Esophagus squamous epithelium (tissue), 5 donors: ENCODE data around the gene MRPL54. TPM values are rescaled to one million over a fixed set of nuclear protein-coding genes. Genes with fewer than 3 reads are reported as not detected.

ENCODE experiments used
- DNase-seq: peaks from one replicate; lab custom pipeline; 2025; lab: John Stamatoyannopoulos, UW
- H3K27ac ChIP-seq, 4 donors: fragments of 200-600 bp; sonication (generic); one replicate each; pipeline ENCODE4 v1.5.1; 2016 to 2019; ENCODE audit warnings: mild to moderate bottlenecking in 1 of 4
- H3K27me3 ChIP-seq, 4 donors: fragments of 200-600 bp; sonication (generic); 1 replicate in 3 of 4; 2 replicates in 1 of 4; pipeline versions ENCODE4 v1.5.1 to v1.6.0; 2017 to 2021; ENCODE audit warnings: antibody characterized with exemption in 1 of 4
- H3K36me3 ChIP-seq, 3 donors: fragments of 200-600 bp; sonication (generic); one replicate each; pipeline ENCODE4 v1.5.1; 2016 to 2019
- H3K4me1 ChIP-seq, 3 donors: fragments of 200-600 bp; sonication (generic); one replicate each; pipeline ENCODE4 v1.5.1; 2017 to 2019
- H3K4me3 ChIP-seq, 4 donors: fragments of 200-600 bp; sonication (generic); 1 replicate in 3 of 4; 2 replicates in 1 of 4; pipeline ENCODE4 v1.5.1; 2016 to 2019; ENCODE audit warnings: mild to moderate bottlenecking in 2 of 4, moderate library complexity in 1 of 4
- H3K9me3 ChIP-seq, 3 donors: fragments of 200-600 bp; sonication (generic); one replicate each; pipeline ENCODE4 v1.5.1; 2016 to 2019
- CTCF ChIP-seq, 6 experiments: fragments of 450-650 bp in 4 of 6; fragments of 200-600 bp in 2 of 6; sonication (generic) in 2 of 6; IDR thresholded peaks; one replicate each; pipeline ENCODE4 v1.5.1; 2016 to 2019; ENCODE audit warnings: antibody characterized with exemption in 6 of 6, mild to moderate bottlenecking in 4 of 6, moderate library complexity in 4 of 6
- POLR2A ChIP-seq, 4 donors: fragments of 450-650 bp; IDR thresholded peaks; one replicate each; pipeline ENCODE4 v1.6.1; 2017; ENCODE audit warnings: antibody characterized with exemption in 4 of 4, mild to moderate bottlenecking in 4 of 4, moderate library complexity in 3 of 4
- WGBS, 2 donors: methylation state at CpG; one replicate each; pipeline ENCODE4 v1.1.5; 2018; 5-methylcytosine and 5-hydroxymethylcytosine counted together
- intact Hi-C: fragments of 100-400 bp; cut with DNase I; formaldehyde crosslinking; loops from one replicate; pipeline ENCODE4 v1.15.0; 2022
- total RNA-seq, 4 donors: library from RNA; depleted of rRNA; stranded (reverse); fragments of >200 nt; gene quantifications; one replicate each; pipeline ENCODE4 v1.1.0, GENCODE V29; 2016
- donor health status: DM: yes; HTN: yes; CAD: no.

MRPL54 gene
- total RNA-seq, 4 donors from 2014 or later: 50.2 to 79.9 (median 60.9) TPM

- no peak for TF ChIP-seq POLR2A (IDR thresholded peaks at IDR 0.05)
- TF ChIP-seq CTCF (IDR thresholded peaks at IDR 0.05): no peak
- no peak overlapping the region for H3K4me3 ChIP-seq
- H3K9me3 ChIP-seq: no peaks in the 10 kb centered on the region
- no peak for DNase-seq
- H3K36me3 ChIP-seq: peaks cover 0 to 47% (median 3%) of the 10 kb centered on the region in 3 donors
- H3K27me3 ChIP-seq: peaks cover 0 to 10% (median 0%) of the 10 kb centered on the region in 4 donors
- WGBS, 2 donors: 57 to 76% methylated on average over 4 to 8 of the region's 53 CpGs
- H3K27ac ChIP-seq: no peak overlapping the region
- intact Hi-C loops: no loop called here
- peaks cover 0 to 5% (median 0%) of the 10 kb centered on the region in 3 donors for H3K4me1 ChIP-seq
Measured at GRCh38 chr19:3770136-3770999, 7.9 kb downstream of the MRPL54 start.

- no peak overlapping the region for H3K27ac ChIP-seq
- no peak overlapping the region for H3K4me3 ChIP-seq
- H3K27me3 ChIP-seq: peaks cover 0 to 10% (median 0%) of the 10 kb centered on the region in 4 donors
- H3K9me3 ChIP-seq: no peaks in the 10 kb centered on the region
- H3K4me1 ChIP-seq: peaks cover 0 to 5% (median 0%) of the 10 kb centered on the region in 3 donors
- TF ChIP-seq CTCF (IDR thresholded peaks at IDR 0.05): no peak
- no peak for TF ChIP-seq POLR2A (IDR thresholded peaks at IDR 0.05)
- 80 to 83% methylated on average over 16 to 29 of the region's 35 CpGs for WGBS, 2 donors
- intact Hi-C loops: no loop called here
- DNase-seq: no peak
- H3K36me3 ChIP-seq: peaks cover 0 to 38% (median 3%) of the 10 kb centered on the region in 3 donors
Measured at GRCh38 chr19:3771000-3771905, 8.8 kb downstream of the MRPL54 start.

- Histone ChIP-seq H3K27me3 (peaks cover 0 to 10% (median 0%) of the 10 kb centered on the region in 4 donors), H3K4me3 (no peak within 1 kb of the TSS), H3K4me1 (peaks cover 0 to 5% (median 0%) of the 10 kb centered on the region in 3 donors), H3K36me3 (peaks cover 0 to 31% (median 3%) of the 10 kb centered on the region in 3 donors), H3K27ac (no peak within 1 kb of the TSS), H3K9me3 (no peaks in the 10 kb centered on the region)
- no peak for DNase-seq
- intact Hi-C loops: no loop called here
- 0 to 43% methylated on average over 1 to 4 of the region's 23 CpGs for WGBS, 2 donors
- TF ChIP-seq POLR2A (IDR thresholded peaks at IDR 0.05) (no peak), CTCF (IDR thresholded peaks at IDR 0.05) (no peak)
Measured at GRCh38 chr19:3771906-3772455, 9.5 kb downstream of the MRPL54 start, which contains the start of gene RAX2. RAX2 (minus strand) TSS chr19:3772228; CDS start chr19:3771742, 486 bp downstream.

DNA sequence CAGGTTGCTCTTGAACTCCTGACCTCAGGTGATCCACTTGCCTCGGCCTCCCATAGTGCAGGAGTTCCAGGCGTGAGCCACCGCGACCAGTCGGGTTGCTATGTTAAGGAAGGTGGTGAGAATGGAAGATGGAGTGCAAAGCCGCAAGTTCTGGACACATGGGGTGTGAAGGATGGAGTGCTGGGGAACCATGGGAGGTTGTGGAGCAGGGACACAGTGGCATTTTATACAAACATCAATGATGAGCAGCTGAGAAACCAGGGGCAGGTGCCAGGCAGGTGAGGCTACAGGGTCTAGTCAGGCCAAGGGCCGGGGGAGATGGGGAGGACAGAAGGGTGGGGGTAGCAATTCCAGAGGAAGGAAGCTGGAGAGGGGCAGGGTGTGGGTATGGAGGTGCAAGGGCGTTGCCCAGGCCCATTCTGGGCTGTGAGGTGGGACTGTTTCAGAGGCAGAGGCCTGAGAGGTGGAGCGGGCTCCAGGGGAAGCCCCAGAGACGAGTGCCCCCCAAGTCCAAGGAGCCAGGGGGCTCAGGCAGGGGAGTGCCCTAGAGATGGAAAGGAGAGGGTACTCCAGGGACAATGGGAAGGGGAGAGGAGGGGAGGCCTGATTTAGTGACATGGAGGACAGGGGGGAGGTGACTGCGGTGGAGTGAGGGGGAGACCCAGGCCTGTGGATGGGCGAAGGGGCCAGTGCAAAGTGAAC, 11.5 kb downstream of the MRPL54 start:
- DNase-seq: no peak
- intact Hi-C loops: no loop called here
- 77 to 85% methylated on average over 11 to 12 of the region's 12 CpGs for WGBS, 2 donors

More for the DNA sequence above, 11.5 kb downstream of the MRPL54 start:
- no peak overlapping the region for H3K4me3 ChIP-seq
- H3K27me3 ChIP-seq: peaks cover 0 to 14% (median 0%) of the 10 kb centered on the region in 4 donors
- TF ChIP-seq CTCF (IDR thresholded peaks at IDR 0.05): no peak
- no peak for TF ChIP-seq POLR2A (IDR thresholded peaks at IDR 0.05)
- peaks cover 0 to 5% (median 0%) of the 10 kb centered on the region in 3 donors for H3K4me1 ChIP-seq
- no peaks in the 10 kb centered on the region for H3K9me3 ChIP-seq
- no peak overlapping the region for H3K27ac ChIP-seq
- peaks cover 0 to 11% (median 0%) of the 10 kb centered on the region in 3 donors for H3K36me3 ChIP-seq
